ENCODE measurements around the gene IBSP.
A peak's percentile ranks its signal among the peaks of the same experiment; 100 is the strongest.

Gene IBSP

GRCh38 chr4:87838890-87839591, 39.7 kb downstream of the IBSP start:
- no peak for DNase-seq

- no peak for DNase-seq
These were observed 40.2 kb downstream of the IBSP start for GRCh38 chr4:87839592-87839946.

GRCh38 chr4:87840149-87840548, 40.8 kb downstream of the IBSP start:
- no peak for DNase-seq

GRCh38 chr4:87843936-87844335, 44.6 kb downstream of the IBSP start:
- peak; percentile 26 for DNase-seq

- DNase-seq = no peak
These were observed 45.1 kb downstream of the IBSP start for GRCh38 chr4:87844452-87844851.

GRCh38 chr4:87846226-87846625, 46.9 kb downstream of the IBSP start:
- no peak for DNase-seq

GRCh38 chr4:87848622-87849351, 49.4 kb downstream of the IBSP start:
- DNase-seq = peak; percentile 46

- no peak for DNase-seq
These were observed 50.3 kb downstream of the IBSP start for GRCh38 chr4:87849612-87850011.

- no peak for DNase-seq
These were observed 52.0 kb downstream of the IBSP start for GRCh38 chr4:87851332-87851731.

- no peak for DNase-seq
These were observed 52.6 kb downstream of the IBSP start for GRCh38 chr4:87851953-87852352.

- no peak for DNase-seq
These were observed 53.8 kb downstream of the IBSP start for GRCh38 chr4:87853108-87853507.

- no peak for DNase-seq
These were observed 54.5 kb downstream of the IBSP start for GRCh38 chr4:87853891-87854290.

- no peak for DNase-seq
These were observed 56.2 kb downstream of the IBSP start for GRCh38 chr4:87855559-87855958.

GRCh38 chr4:87856816-87857215, 57.5 kb downstream of the IBSP start:
- no peak for DNase-seq

- no peak for DNase-seq
These were observed 58.4 kb downstream of the IBSP start for GRCh38 chr4:87857789-87858188.
